HCT116 (cell line): ENCODE measurements around the gene IL1RN. TPM values are rescaled to one million over a fixed set of nuclear protein-coding genes. Genes with fewer than 3 reads are reported as not detected.

Source experiments
- ATAC-seq: fragments of 200-7000 bp; cut with Tn5 transposase; 2 replicates; pipeline ENCODE4 v1.9.1; 2020; ENCODE audit warnings: mild to moderate bottlenecking, moderate library complexity
- BruUV-seq: library from RNA; stranded (reverse); fragments of 400-500 nt; replicated peaks from 2 replicates; lab custom pipeline; 2021; lab: Mats Ljungman, UMichigan
- CTCF ChIA-PET: fragments of 300-600 bp; sonication (Branson Sonifier 250); formaldehyde crosslinking; loops from one replicate; lab custom pipeline; 2021; ENCODE audit warnings: antibody characterized with exemption; lab: Charles Lee
- POLR2A ChIA-PET: fragments of 300-600, 350-600 bp; sonication (Branson Sonifier 250); formaldehyde crosslinking; loops from one replicate; lab custom pipeline; 2021; ENCODE audit warnings: antibody characterized with exemption; lab: Charles Lee
- RAD21 ChIA-PET, 2 experiments: fragments of 300-600 bp; sonication (Branson Sonifier 250); formaldehyde crosslinking; loops; one replicate each; lab custom pipeline; 2023; ENCODE audit warnings: low total read pairs in 2 of 2; ENCODE audit not compliant: uncharacterized antibody in 2 of 2, unreplicated experiment in 2 of 2, low non-redundant PET in 1 of 2; lab: Charles Lee
- DNase-seq: peaks from one replicate; pipeline ENCODE4 v3.0.0-alpha.2; 2010; ENCODE audit warnings: low read depth, low spot score
- H2AFZ ChIP-seq: fragments of 200-600 bp; shearing (Covaris generic), sonication (generic); 2 replicates; pipeline ENCODE4 v1.6.1; 2017; ENCODE audit warnings: low read depth, mixed run types, mixed read lengths, antibody characterized with exemption, low read length; ENCODE audit not compliant: poor library complexity, severe bottlenecking
- H3K27ac ChIP-seq: 2 replicates; pipeline ENCODE4 v1.5.1; 2012; ENCODE audit warnings: low read depth, low read length
- H3K27me3 ChIP-seq: fragments of 200-600 bp; sonication (generic); 2 replicates; pipeline ENCODE4 v1.6.1; 2016; ENCODE audit warnings: mixed run types, low read length, mixed read lengths; ENCODE audit not compliant: insufficient read depth
- H3K36me3 ChIP-seq, 2 experiments: fragments of 200-500 bp in 1 of 2; fragments of 200-600 bp in 1 of 2; sonication (Bioruptor generic) in 1 of 2; sonication (generic) in 1 of 2; 2 replicates each; pipeline versions ENCODE4 v1.5.1 to v1.6.1; 2014 to 2016; ENCODE audit warnings: low read length in 2 of 2, inconsistent platforms in 1 of 2, mixed read lengths in 1 of 2, mixed run types in 1 of 2; ENCODE audit not compliant: insufficient read depth in 2 of 2, control insufficient read depth in 1 of 2
- H3K4me1 ChIP-seq, 2 experiments: fragments of 200-600 bp in 1 of 2; sonication (generic) in 1 of 2; 2 replicates each; pipeline versions ENCODE4 v1.5.1 to v1.6.1; 2012 to 2017; ENCODE audit warnings: low read length in 2 of 2, inconsistent platforms in 1 of 2, mild to moderate bottlenecking in 1 of 2, mixed read lengths in 1 of 2, mixed run types in 1 of 2, moderate library complexity in 1 of 2; ENCODE audit not compliant: insufficient read depth in 2 of 2, control insufficient read depth in 1 of 2
- H3K4me2 ChIP-seq: fragments of 200-600 bp; sonication (generic); 2 replicates; pipeline ENCODE4 v1.6.1; 2017; ENCODE audit warnings: mixed run types, low read length, mixed read lengths
- H3K4me3 ChIP-seq, 2 experiments: fragments of 200-600 bp in 1 of 2; sonication (generic) in 1 of 2; replicated peaks in 1 of 2; 2 replicates each; pipeline ENCODE4 v1.5.1; 2011 to 2016; ENCODE audit warnings: low read length in 2 of 2, control low read depth in 1 of 2, low read depth in 1 of 2, mild to moderate bottlenecking in 1 of 2, mixed read lengths in 1 of 2, mixed run types in 1 of 2
- H3K79me2 ChIP-seq: fragments of 200-600 bp; sonication (generic); 2 replicates; pipeline ENCODE4 v1.6.1; 2017; ENCODE audit warnings: mild to moderate bottlenecking, mixed run types, low read length, moderate library complexity, mixed read lengths; ENCODE audit not compliant: insufficient read depth
- H3K9ac ChIP-seq: fragments of 200-600 bp; sonication (generic); 2 replicates; pipeline ENCODE4 v1.6.1; 2016; ENCODE audit warnings: low read length, mixed read lengths
- H3K9me2 ChIP-seq: fragments of 200-600 bp; sonication (generic), shearing (Covaris generic); 2 replicates; pipeline ENCODE4 v1.6.1; 2017; ENCODE audit warnings: mixed run types, mild to moderate bottlenecking, moderate library complexity; ENCODE audit not compliant: insufficient read depth
- H3K9me3 ChIP-seq, 2 experiments: fragments of 200-500 bp in 1 of 2; fragments of 200-600 bp in 1 of 2; sonication (Bioruptor generic) in 1 of 2; sonication (generic) in 1 of 2; 2 replicates each; pipeline ENCODE4 v1.6.1; 2014 to 2017; ENCODE audit warnings: low read length in 2 of 2, mixed read lengths in 2 of 2, inconsistent platforms in 1 of 2, low read depth in 1 of 2, mild to moderate bottlenecking in 1 of 2, mixed run types in 1 of 2, moderate library complexity in 1 of 2; ENCODE audit not compliant: control insufficient read depth in 1 of 2, insufficient read depth in 1 of 2
- H4K20me1 ChIP-seq: fragments of 200-600 bp; sonication (generic), shearing (Covaris generic); 2 replicates; pipeline ENCODE4 v1.6.1; 2017; ENCODE audit warnings: mixed run types, mild to moderate bottlenecking, moderate library complexity; ENCODE audit not compliant: insufficient read depth
- EGR1 ChIP-seq: IDR thresholded peaks from 2 replicates; pipeline ENCODE4 v1.6.1; 2012; ENCODE audit warnings: low read depth
- ELF1 ChIP-seq: IDR thresholded peaks from 2 replicates; pipeline ENCODE4 v1.6.1; 2012; ENCODE audit warnings: low read depth, borderline replicate concordance
- JUND ChIP-seq: IDR thresholded peaks from 2 replicates; pipeline ENCODE4 v1.6.1; 2012
- POLR2AphosphoS5 ChIP-seq: IDR thresholded peaks from 2 replicates; pipeline ENCODE4 v1.6.1; 2011; ENCODE audit warnings: mild to moderate bottlenecking, low read depth, low read length, moderate library complexity
- SP1 ChIP-seq: IDR thresholded peaks from 2 replicates; pipeline ENCODE4 v1.6.1; 2012; ENCODE audit warnings: low read depth
- intact Hi-C: fragments of 100-400 bp; cut with micrococcal nuclease; formaldehyde crosslinking; loops from 2 replicates; pipeline ENCODE4 v1.10.0; 2022
- total RNA-seq: library from RNA; stranded (reverse); gene quantifications from one replicate; pipeline ENCODE4 v1.2.1, GENCODE V29; 2021; ENCODE audit not compliant: unreplicated experiment
- TF ChIP-seq, protein P1 (sequence below): IDR thresholded peaks from 2 replicates; pipeline ENCODE4 v1.6.1; 2012; ENCODE audit warnings: low read depth
- TF ChIP-seq, protein P2 (sequence below): IDR thresholded peaks from 2 replicates; pipeline ENCODE4 v1.6.1; 2012
- TF ChIP-seq, protein P3 (sequence below): IDR thresholded peaks from 2 replicates; pipeline ENCODE4 v1.6.1; 2011; ENCODE audit warnings: mild to moderate bottlenecking, low read length, moderate library complexity; ENCODE audit not compliant: insufficient replicate concordance; ENCODE audit errors: extremely low read depth

Gene IL1RN
- total RNA-seq, 1 experiment from 2014 or later, result 0.25 TPM

DNA sequence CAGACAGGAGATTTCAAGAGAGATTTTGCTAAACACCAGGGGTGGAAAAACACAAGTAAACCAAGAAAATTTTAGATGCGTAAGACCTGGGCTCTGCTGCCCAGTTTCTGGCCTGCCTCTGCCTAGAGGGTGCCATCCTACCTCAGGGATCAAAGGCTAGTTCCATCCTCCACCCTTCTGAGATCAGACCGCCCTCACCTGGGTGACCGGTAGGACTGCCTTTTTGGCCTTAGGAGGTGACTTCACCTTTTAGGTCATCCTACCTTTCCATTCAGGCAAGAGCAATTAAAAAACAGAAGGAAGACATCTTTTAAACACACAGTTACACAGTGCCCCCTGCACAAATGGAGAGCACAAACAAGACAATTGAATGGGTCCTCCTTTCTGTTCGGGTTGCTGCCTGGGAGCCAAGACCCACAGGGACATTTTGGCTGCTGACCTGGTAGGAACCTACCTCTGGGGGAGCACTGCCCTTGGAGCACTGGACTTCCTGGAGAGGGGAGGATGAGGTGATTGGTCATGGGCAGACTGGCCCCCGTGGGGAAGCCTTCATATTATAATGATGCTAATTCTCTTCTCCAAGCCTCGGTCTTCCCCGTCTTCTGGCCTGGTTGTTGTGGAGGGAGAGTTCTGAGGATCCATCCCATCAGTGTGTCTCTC is 49.4 kb downstream of the IL1RN start:
- no peak for DNase-seq
- ATAC-seq, result no peak
- POLR2A ChIA-PET, result no interaction called here
- BruUV-seq, result no TSS peak
- intact Hi-C loops, result no loop called here
- Histone ChIP-seq H3K9me2 (no peaks in the 10 kb centered on the region), H3K36me3 (no peaks in the 10 kb centered on the region), H3K4me2 (no peak overlapping the region), H3K27me3 (no peaks in the 10 kb centered on the region), H2AFZ (no peak overlapping the region), H3K79me2 (no peaks in the 10 kb centered on the region), H4K20me1 (no peaks in the 10 kb centered on the region), H3K9ac (no peak overlapping the region), H3K9me3 (no peaks in the 10 kb centered on the region), H3K27ac (no peak overlapping the region), H3K4me1 (no peaks in the 10 kb centered on the region), H3K4me3 (no peak overlapping the region)
- RAD21 ChIA-PET, result no interaction called here
- TF ChIP-seq ELF1 (no peak), POLR2AphosphoS5 (no peak)
- TF ChIP-seq, protein P1, sequence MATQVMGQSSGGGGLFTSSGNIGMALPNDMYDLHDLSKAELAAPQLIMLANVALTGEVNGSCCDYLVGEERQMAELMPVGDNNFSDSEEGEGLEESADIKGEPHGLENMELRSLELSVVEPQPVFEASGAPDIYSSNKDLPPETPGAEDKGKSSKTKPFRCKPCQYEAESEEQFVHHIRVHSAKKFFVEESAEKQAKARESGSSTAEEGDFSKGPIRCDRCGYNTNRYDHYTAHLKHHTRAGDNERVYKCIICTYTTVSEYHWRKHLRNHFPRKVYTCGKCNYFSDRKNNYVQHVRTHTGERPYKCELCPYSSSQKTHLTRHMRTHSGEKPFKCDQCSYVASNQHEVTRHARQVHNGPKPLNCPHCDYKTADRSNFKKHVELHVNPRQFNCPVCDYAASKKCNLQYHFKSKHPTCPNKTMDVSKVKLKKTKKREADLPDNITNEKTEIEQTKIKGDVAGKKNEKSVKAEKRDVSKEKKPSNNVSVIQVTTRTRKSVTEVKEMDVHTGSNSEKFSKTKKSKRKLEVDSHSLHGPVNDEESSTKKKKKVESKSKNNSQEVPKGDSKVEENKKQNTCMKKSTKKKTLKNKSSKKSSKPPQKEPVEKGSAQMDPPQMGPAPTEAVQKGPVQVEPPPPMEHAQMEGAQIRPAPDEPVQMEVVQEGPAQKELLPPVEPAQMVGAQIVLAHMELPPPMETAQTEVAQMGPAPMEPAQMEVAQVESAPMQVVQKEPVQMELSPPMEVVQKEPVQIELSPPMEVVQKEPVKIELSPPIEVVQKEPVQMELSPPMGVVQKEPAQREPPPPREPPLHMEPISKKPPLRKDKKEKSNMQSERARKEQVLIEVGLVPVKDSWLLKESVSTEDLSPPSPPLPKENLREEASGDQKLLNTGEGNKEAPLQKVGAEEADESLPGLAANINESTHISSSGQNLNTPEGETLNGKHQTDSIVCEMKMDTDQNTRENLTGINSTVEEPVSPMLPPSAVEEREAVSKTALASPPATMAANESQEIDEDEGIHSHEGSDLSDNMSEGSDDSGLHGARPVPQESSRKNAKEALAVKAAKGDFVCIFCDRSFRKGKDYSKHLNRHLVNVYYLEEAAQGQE, result no peak
- CTCF ChIA-PET, result no interaction called here

DNA sequence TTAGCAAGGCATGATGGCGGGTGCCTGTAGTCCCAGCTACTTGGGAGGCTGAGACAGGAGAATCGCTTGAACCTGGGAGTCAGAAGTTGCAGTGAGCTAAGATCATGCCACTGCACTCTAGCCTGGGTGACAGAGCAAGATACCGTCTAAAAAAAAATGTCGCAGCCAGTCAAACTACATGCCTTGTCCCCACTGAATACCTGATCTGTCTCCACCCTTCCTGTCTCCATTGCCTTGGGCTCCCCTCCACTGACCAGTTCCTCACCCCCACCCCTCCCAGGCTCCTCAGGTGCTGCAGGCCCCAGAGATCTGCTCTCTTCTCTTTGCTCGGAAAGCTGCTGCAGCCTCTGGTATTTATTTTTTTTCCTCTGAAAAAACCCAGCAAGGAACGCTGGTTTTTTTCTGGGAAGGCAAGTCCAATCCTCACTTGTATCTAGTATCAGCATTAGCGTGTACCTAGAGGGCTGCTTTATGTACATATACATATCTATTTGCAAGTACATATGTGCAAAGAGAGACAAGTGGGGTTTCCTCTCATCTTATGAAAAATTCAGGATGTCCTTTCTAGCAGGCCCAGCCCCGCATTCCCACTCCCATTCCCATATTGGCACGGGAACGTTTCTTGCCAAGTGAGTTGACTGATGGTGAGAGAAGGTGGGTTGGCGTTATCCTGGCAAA is 50.8 kb downstream of the IL1RN start:
- H3K27ac ChIP-seq, result no peak overlapping the region
- H3K4me3 ChIP-seq, result no peak overlapping the region
- ChIA-PET POLR2A (no interaction called here), RAD21 (no interaction called here), CTCF (no interaction called here)
- DNase-seq, result no peak
- ATAC-seq, result no peak
- no peaks in the 10 kb centered on the region for H4K20me1 ChIP-seq
- no peaks in the 10 kb centered on the region for H3K36me3 ChIP-seq
- TF ChIP-seq JUND, result no peak
- TF ChIP-seq, protein P2, sequence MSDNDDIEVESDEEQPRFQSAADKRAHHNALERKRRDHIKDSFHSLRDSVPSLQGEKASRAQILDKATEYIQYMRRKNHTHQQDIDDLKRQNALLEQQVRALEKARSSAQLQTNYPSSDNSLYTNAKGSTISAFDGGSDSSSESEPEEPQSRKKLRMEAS, result no peak
- no peak for TF ChIP-seq EGR1
- no peak for TF ChIP-seq SP1
- TF ChIP-seq, protein P3, sequence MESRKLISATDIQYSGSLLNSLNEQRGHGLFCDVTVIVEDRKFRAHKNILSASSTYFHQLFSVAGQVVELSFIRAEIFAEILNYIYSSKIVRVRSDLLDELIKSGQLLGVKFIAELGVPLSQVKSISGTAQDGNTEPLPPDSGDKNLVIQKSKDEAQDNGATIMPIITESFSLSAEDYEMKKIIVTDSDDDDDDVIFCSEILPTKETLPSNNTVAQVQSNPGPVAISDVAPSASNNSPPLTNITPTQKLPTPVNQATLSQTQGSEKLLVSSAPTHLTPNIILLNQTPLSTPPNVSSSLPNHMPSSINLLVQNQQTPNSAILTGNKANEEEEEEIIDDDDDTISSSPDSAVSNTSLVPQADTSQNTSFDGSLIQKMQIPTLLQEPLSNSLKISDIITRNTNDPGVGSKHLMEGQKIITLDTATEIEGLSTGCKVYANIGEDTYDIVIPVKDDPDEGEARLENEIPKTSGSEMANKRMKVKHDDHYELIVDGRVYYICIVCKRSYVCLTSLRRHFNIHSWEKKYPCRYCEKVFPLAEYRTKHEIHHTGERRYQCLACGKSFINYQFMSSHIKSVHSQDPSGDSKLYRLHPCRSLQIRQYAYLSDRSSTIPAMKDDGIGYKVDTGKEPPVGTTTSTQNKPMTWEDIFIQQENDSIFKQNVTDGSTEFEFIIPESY, result no peak
- H3K9me3 ChIP-seq, result no peaks in the 10 kb centered on the region
- no peak overlapping the region for H3K4me2 ChIP-seq
- no peaks in the 10 kb centered on the region for H3K27me3 ChIP-seq
- H3K9ac ChIP-seq, result no peak overlapping the region
- no peaks in the 10 kb centered on the region for H3K9me2 ChIP-seq
- H2AFZ ChIP-seq, result no peak overlapping the region
- no TSS peak for BruUV-seq
- intact Hi-C loops, result no loop called here
- no peaks in the 10 kb centered on the region for H3K79me2 ChIP-seq
- H3K4me1 ChIP-seq, result no peaks in the 10 kb centered on the region
